Hematopoietic multipotent progenitor cell treated with erythropoietin and hydrocortisone succinate and interleukin-3 and kit ligand, for 6 days (in vitro differentiated cells): ENCODE results near the gene PFKP.
"Not testable (repeated sequence)": the region's sequence is repeated elsewhere in the genome, so short reads cannot be mapped to it uniquely, and the experiment has no call there.

Experiments
- DNase-seq: peaks from one replicate; pipeline ENCODE4 v3.0.0-alpha.2; 2015

The PFKP gene

GRCh38 chr10:3163879-3164278, 96.5 kb downstream of the PFKP start:
- DNase-seq: no peak

- DNase-seq: no peak
Measured at GRCh38 chr10:3165196-3165595, 97.8 kb downstream of the PFKP start.

GRCh38 chr10:3166496-3167290, 99.3 kb downstream of the PFKP start:
- DNase-seq: no peak

- DNase-seq: no peak
Measured at GRCh38 chr10:3167611-3168330, 100.4 kb downstream of the PFKP start.

- DNase-seq: no peak
Measured at GRCh38 chr10:3169271-3169670, 101.9 kb downstream of the PFKP start.

- no peak for DNase-seq
Measured at GRCh38 chr10:3169673-3170072, 102.3 kb downstream of the PFKP start.

- not testable (repeated sequence) for DNase-seq
Measured at GRCh38 chr10:3171488-3171887, 104.1 kb downstream of the PFKP start.

GRCh38 chr10:3172081-3172445, 104.7 kb downstream of the PFKP start:
- DNase-seq: peak; percentile 59

GRCh38 chr10:3172446-3173170, 105.3 kb downstream of the PFKP start, which contains the start of gene PITRM1:
Gene PITRM1, minus strand, starts transcription at chr10:3172782. Its CDS starts 10 bp downstream, at chr10:3172772.
- DNase-seq: peak; percentile 99

- no peak for DNase-seq
Measured at GRCh38 chr10:3173171-3173878, 106.0 kb downstream of the PFKP start.

GRCh38 chr10:3178042-3178441, 110.7 kb downstream of the PFKP start:
- DNase-seq: no peak

- DNase-seq: peak; percentile 21
Measured at GRCh38 chr10:3179174-3179573, 111.8 kb downstream of the PFKP start.

GRCh38 chr10:3180355-3181025, 113.1 kb downstream of the PFKP start:
- no peak for DNase-seq

GRCh38 chr10:3185386-3185785, 118.0 kb downstream of the PFKP start:
- DNase-seq: no peak

- no peak for DNase-seq
Measured at GRCh38 chr10:3186368-3186767, 119.0 kb downstream of the PFKP start.
